ENCODE data around the gene BAHCC1. TPM values are rescaled to one million over a fixed set of nuclear protein-coding genes. Genes with fewer than 3 reads are reported as not detected.

The BAHCC1 gene
- total and polyA plus RNA-seq, 2 of the 4 experiments (the other 2 are of a cell fraction) = 0.36 to 7.8 TPM

DNA sequence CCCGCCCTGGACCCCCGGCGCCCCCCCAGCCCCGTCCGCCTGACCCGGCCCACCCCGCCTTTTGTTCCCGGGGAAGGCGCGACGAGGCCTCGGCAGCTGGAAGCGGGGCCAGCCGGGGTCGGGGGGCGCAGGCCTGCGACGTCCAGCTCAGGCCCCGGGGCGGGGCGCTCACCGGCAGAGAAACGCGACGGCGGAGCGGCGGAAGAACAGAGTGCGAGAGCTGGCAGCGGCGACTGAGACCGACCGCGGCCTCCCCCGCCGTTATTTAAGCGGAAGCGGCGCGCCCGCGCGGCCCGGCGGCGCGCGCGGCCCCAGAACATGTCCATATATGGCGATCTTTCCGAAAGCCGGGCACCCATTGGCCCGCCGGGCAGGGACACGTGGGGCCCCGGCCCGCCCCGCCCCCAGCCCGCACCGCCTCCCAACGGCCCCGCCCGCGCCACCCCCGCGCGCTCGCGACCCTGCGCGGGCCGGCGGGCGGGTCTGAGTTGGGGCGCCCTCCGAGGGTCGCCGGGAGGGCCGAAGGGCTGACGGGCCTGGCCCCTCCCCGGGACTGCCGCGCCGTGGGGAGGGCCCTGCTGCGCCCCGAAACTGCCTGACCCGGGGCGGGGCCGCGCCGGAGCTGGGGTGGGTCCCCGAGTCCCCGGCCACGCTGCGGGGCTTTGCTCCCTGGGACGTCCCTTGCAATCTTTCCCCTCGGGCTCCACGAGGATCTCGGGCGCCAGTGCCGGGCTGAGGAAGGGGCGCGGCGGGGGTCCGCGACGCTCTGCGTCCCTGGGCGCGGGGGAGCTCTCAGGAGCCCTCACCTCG is 117.5 kb downstream of the BAHCC1 start, which contains the start of gene ACTG1:
TSS of gene ACTG1 (minus strand) at position 238 of the 810 bp plus-strand sequence. CDS start 445 bp downstream, outside the sequence.
- H3K23ac ChIP-seq (ENCODE audit: low read depth, low read length) = peak within 1 kb of the TSS; percentile 86
- TF ChIP-seq, protein P1, sequence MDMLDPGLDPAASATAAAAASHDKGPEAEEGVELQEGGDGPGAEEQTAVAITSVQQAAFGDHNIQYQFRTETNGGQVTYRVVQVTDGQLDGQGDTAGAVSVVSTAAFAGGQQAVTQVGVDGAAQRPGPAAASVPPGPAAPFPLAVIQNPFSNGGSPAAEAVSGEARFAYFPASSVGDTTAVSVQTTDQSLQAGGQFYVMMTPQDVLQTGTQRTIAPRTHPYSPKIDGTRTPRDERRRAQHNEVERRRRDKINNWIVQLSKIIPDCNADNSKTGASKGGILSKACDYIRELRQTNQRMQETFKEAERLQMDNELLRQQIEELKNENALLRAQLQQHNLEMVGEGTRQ (IDR thresholded peaks at IDR 0.05; ENCODE audit: low read depth, low read length) = peak; percentile 90
- TF ChIP-seq MAZ (IDR thresholded peaks at IDR 0.05; ENCODE audit: borderline replicate concordance, low read depth, low read length) (peak; percentile 59; the same call in 1 of the 2 replicates), POLR2A (IDR thresholded peaks at IDR 0.05; ENCODE audit: low read depth, low read length) (peak; percentile 99), BHLHE40 (IDR thresholded peaks at IDR 0.05; ENCODE audit: low read depth, low read length) (no peak)
- H4K8ac ChIP-seq (ENCODE audit: low read depth in 2 of 2, low read length in 2 of 2) = peak within 1 kb of the TSS; percentile 92 to 96
- no TSS peak for BruUV-seq (replicated peaks)
- peak within 1 kb of the TSS; percentile 74 for H4K5ac ChIP-seq (ENCODE audit: low read depth, low read length)
- dilution Hi-C loops (cut with HindIII; ENCODE audit: low sequenced_read_pairs, unreplicated experiment) (no loop called here), in situ Hi-C loops (cut with MboI; ENCODE audit: low sequenced_read_pairs) (no loop called here), intact Hi-C loops (cut with micrococcal nuclease) (no loop called here)
- CTCF ChIA-PET = no interaction called here
- H4K20me1 ChIP-seq (ENCODE audit: insufficient read depth, low read length) = peaks cover 62% of the 10 kb centered on the region
- peak within 1 kb of the TSS; percentile 99 for H3K27ac ChIP-seq (ENCODE audit: insufficient read depth, low read length)
- peak within 1 kb of the TSS; percentile 94 for H3K56ac ChIP-seq (ENCODE audit: extremely low read depth, insufficient read depth, low read length)
- H3K14ac ChIP-seq (replicated peaks; ENCODE audit: low read depth, low read length) = peak within 1 kb of the TSS; percentile 93
- H3K9me3 ChIP-seq (ENCODE audit: control insufficient read depth, insufficient read depth, low read length) = no peaks in the 10 kb centered on the region
- 1% methylated on average over 56 of the region's 111 CpGs; no CpG with 5 or more reads in 1 of the 2 experiments for WGBS, 2 experiments (ENCODE audit: extremely low coverage in 2 of 2, insufficient read length in 1 of 2)
- H3K4me1 ChIP-seq (ENCODE audit: control insufficient read depth, insufficient read depth, low read length) = peaks cover 14% of the 10 kb centered on the region
- peak within 1 kb of the TSS; percentile 100 for H2AK9ac ChIP-seq (replicated peaks; ENCODE audit: low read depth, low read length, poor library complexity)
- POLR2A ChIA-PET (ENCODE audit: unreplicated experiment) = interaction anchor here (0.5 to 1.1 kb wide), 9 partner anchors 15 to 167 kb away, joined by 3 to 7 read pairs (median 3); partner anchors contain the start of gene BAHCC1
- H2BK120ac ChIP-seq (ENCODE audit: low read depth, low read length) = peak within 1 kb of the TSS; percentile 90
- ATAC-seq (ENCODE audit: low read depth) = peak; percentile 25
- H4K91ac ChIP-seq (ENCODE audit: insufficient read depth, low read depth, low read length) = peak within 1 kb of the TSS; percentile 99
- DNase-seq = peak; percentile 91
- H3K79me1 ChIP-seq (ENCODE audit: low read depth in 1 of 2, low read length in 2 of 2) = peaks cover 3 to 60% of the 10 kb centered on the region in 2 experiments; a peak in 3 of 4 replicates
- H3K36me3 ChIP-seq (ENCODE audit: control insufficient read depth, insufficient read depth, low read length) = peaks cover 37% of the 10 kb centered on the region
- H3K9ac ChIP-seq (ENCODE audit: low read depth, low read length) = peak within 1 kb of the TSS; percentile 98
- H2BK20ac ChIP-seq (ENCODE audit: low read depth, low read length) = no peak within 1 kb of the TSS; the same call in 1 of the 2 replicates
- peak within 1 kb of the TSS; percentile 84 for H3K4me2 ChIP-seq (ENCODE audit: low read depth, low read length)
- H3K4me3 ChIP-seq (ENCODE audit: insufficient read depth, low read depth, low read length) = peak within 1 kb of the TSS; percentile 79
- H3K9me1 ChIP-seq (ENCODE audit: insufficient read depth, low read length) = no peaks in the 10 kb centered on the region
- H2AFZ ChIP-seq (replicated peaks; ENCODE audit: low read length, poor library complexity) = peak within 1 kb of the TSS; percentile 86
- H2BK15ac ChIP-seq (ENCODE audit: low read depth, low read length) = peak within 1 kb of the TSS; percentile 76; the same call in 1 of the 3 replicates
- peak within 1 kb of the TSS; percentile 99 for H3K4ac ChIP-seq (ENCODE audit: low read depth, low read length)
- peak within 1 kb of the TSS; percentile 72 for H3K18ac ChIP-seq (ENCODE audit: low read depth, low read length)
- peak within 1 kb of the TSS; percentile 95 for H2BK5ac ChIP-seq (ENCODE audit: low read depth, low read length, poor library complexity, severe bottlenecking)
- H2AK5ac ChIP-seq (ENCODE audit: low read depth, low read length) = peak within 1 kb of the TSS; percentile 99
- no peaks in the 10 kb centered on the region for H3K27me3 ChIP-seq (ENCODE audit: control insufficient read depth, insufficient read depth, low read length)
